HG03139 (cell line): ENCODE results near the gene ZNF664.

Experiments
- ATAC-seq: cut with Tn5 transposase; IDR thresholded peaks from one replicate; pipeline ENCODE4 v1.9.1; 2021; ENCODE audit not compliant: unreplicated experiment

Gene ZNF664

DNA sequence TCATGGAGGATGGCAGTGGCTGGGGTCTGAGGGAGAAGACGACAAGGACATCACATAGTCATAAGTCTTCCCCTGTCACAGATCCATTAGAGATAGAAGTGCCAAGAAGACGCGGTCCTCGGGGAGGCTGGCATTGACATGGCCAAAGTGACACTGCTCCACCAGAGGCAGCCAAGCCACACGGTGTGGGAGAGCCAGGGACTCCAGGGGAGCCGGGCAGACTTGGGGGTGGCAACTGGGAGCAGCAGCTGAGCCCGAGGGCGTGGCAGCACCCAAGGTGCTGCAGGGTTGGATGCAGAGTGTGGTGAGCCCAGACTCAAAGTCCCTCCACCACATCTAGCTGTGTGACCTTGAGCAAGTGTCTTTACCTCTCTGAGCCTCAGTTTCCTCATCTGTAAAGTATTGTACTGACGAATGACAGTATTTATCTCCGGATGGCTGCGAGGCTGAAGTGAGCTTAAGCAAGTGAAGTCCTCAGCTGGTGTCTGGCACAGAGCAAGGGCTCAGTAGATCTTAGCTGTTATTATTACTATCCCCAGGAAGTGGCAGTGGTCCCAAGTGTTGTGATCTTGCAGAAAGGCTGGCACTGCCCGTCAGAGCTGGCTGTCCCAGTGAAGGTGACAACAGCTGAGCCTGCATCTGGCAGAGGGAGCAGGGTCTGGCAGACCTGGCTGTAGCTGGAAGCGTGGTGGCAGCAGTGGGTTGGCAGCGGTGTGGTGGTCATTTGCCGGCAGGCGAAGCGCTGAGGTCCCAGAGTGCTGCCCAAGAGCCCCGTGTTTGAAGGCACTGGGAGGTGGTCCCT lies 54.9 kb downstream of the ZNF664 start:
- ATAC-seq, result no peak

DNA sequence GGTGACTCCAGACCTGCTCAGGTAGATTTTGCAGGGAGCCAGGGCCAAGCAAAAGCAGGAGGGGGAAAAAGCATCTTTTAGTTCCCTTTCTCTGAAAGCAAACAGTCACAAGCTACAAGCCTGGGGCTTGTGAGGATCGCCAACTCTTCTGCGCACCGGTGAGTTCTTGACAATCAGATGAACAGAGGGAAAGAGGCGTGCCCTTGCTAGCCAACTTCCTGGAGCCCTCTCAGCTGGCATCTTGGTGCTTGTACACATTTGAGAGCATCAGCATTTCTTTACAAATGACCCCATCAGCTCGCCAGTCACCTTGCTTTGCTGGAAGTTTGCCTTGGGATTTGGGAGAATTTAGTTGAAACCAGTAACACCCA lies 55.5 kb downstream of the ZNF664 start:
- no peak for ATAC-seq

DNA sequence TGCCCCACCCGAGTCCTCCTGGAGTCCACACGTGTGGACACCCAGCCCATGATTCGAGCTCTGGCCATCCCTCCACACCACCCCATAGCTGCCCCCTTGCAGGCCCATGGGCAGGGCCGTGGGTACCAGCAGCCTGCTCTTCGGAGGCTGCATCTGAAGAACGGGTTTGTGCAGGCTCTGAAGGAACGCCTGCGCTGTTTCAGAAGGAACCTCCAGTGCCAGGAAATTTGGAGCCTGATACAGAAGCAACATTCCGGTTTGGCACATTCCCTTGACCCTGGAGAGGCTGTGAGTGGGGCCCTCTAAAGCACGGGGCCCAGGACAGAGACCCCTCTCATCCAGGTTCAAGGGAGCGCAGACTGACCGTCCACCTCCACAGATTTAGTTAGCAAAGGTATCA lies 57.0 kb downstream of the ZNF664 start:
- no peak for ATAC-seq

DNA sequence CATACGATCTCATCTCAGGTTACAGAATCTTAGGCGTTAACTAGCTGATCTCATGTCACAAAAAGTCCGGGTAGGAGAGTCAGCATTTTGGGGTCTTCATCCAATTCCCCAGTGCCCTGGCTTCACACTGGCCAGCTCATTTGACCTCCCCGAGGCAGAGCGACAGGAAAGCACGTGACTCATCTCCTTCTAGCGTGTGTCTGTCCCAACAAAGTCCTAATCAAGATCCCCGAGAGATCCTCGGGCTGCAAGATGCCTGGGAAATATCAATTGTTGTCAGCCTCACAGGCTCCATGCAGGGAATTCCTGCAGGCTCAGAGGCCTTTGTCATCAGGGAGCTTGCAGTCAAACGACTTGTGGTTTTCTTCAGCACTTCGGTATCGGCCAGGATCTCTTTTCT lies 57.5 kb downstream of the ZNF664 start:
- ATAC-seq, result no peak

DNA sequence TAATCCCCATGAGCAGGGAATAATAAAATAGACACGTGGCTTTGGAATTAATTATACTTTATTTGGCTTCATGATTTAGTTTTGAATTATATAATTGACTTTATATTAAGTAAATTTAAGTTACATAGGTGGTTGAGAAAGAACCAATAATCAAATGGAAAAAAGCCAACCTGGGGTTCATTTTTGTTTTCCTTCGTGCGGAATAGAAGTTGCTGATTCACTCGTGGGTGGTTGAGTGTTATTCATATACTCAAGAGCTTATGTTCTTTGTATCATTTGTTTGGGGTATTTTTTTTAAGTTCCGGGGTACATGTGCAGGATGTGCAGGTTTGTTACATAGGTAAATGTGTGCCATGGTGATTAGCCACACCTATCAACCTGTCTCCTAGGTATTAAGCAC lies 58.0 kb downstream of the ZNF664 start:
- no peak for ATAC-seq

DNA sequence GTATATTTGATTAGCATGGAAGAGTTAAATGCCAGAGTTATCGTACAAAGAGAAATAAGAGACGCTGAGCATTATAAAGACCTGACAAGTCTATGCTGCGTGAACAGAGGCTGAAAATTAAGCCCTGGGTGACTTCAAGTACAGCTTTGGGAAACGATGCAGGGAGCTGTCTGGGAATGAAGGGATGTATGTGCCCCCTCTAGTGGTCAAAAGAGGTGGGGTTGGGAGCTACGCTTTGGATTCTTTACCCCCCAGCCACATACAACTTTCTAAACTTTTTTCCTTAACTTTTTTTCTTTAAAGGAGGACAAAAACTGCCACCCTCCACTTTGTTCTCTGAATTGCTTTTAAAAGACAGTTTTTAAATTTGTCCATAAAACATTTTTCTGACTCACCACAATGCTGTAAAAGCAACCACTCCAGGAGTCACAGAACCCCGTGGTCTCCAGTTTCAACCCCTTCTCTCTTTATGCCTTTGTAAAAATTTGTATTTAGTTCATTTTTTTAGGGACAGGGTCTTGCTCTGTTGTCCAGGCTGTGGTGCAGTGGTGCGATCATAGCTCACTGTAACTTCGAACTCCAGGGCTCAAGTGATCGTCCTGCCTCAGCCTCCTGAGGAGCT lies 59.4 kb downstream of the ZNF664 start:
- no peak for ATAC-seq

DNA sequence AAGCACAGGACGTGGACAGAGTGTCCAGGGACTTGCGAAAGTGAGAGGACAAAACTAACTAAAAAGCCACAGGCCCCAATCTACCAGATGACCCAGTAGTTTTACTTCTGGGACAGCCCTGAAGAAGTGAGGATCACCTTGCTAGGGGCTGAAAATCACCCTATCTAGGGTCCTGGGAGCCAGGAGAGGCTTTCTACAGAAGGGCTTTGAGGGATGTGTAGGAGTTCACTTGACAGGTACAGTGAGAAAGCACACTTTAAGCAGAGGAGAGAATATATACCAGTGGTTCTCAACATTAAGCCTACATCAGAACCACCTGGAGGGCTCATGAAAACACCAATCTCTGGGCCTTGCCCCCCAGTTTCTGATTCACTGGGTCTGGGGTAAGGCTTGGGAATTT lies 60.8 kb downstream of the ZNF664 start:
- ATAC-seq, result no peak

DNA sequence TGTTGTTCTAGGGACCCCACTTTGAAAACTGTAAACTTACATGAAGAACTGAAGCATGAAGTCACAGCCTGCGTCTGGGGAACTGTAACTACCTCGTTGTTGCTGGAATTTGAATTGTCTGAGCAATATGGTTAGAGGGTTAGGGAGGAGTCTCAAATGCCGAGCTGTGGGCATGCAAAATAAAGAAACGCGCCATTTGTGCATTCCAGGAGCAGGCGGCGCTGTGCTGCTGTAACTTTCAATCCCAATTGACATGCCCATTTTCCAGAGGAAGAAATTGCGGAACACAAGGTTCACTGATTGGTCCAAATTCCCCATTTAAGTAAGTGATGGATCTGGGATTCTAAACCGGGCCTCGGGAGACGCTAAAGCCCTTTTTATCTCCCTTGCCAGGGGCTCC lies 61.3 kb downstream of the ZNF664 start:
- no peak for ATAC-seq

DNA sequence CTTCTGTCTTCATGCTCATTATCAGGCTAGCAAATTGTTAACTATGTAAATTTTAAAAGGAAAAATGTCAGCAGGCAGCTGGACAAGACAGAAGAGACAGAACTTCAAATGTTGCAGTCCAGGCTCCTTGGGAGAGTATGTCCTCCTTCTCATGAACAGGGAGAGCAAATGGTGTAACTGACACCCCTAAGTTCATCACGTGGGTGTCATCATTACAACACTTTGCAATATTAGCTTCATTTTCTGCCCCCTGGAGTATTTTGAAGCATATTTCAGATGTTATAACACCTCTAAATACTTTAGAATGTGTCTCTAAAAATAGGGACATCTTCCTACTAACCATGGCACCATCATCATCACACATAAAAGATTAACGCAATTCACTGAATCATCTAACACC lies 62.1 kb downstream of the ZNF664 start:
- ATAC-seq, result no peak

DNA sequence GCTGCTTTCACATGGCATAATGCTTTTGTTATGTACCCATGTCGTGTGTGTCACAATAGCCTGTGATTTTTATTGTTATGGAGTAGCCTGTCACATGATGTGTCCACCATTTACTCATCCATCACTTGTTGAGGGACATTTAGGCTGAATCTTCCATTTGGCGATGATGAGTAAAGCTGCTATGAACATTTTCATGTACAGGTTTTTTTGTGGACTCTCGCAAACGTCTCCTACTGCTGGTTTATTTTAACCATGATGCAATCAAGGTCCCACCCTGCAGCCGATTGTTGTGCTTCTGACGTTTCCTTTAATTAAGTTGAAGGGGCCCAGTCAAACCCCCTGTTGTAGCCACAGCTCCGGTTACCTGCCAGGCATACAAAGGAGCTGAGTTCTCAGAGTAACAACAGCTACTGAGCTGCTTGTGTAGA lies 63.2 kb downstream of the ZNF664 start:
- no peak for ATAC-seq

DNA sequence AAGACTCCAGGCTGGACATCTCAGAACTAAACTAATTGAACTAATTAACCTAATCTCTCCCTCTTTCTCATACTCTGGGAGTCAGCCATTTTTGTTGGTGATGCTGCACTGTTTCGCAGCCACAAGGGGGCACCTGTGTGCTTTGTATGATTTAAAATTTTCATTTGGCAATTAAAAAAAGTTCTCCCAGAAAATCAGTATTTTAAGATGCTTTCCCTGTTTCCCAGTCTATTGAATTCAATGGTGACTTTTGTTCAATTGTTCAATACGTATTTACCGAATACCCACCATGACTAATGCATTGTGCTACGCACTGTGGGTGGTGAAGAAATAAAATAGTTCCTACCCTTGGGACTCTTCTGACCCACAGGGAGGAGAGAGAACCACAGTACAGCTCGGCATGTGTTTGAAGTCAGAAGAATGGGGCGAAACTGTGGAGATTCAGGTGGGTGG lies 63.7 kb downstream of the ZNF664 start:
- no peak for ATAC-seq

DNA sequence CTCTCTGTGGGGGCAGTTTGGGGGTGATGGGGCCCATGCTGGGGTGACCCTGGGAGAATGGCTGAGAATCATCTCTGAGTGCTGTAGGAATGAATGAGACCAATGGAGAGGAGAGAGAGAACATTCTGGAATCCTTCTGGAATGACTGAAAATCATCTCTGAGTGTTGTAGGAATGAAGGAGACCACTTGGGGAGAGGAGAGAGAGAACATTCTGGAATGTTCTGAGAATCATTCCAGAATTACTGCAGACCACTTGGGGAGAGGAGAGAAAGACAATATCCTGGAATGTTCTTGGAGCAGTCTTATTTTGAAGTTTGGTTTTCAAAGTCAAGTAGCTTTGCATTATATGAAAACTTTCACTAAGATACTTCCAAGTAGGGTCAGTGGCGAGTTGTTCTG lies 64.3 kb downstream of the ZNF664 start:
- no peak for ATAC-seq

DNA sequence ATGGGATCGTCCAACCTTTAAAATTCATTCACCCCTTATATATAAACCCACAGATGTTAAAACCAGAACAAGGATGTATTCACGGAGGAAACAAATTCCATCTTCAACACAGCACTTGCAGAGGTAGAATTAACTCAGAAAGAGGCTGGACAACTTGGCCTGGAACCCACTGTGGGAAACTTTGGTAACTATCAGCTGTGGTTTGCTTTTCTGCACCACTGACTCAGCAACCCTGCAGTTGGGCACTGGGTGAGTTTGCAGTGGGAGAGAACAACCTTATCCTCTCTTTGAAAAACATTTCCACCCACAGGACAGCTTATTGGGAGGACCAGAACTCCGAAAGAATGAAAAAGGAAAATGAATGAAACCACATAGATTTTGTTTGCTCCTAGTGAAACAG lies 66.3 kb downstream of the ZNF664 start:
- no peak for ATAC-seq

DNA sequence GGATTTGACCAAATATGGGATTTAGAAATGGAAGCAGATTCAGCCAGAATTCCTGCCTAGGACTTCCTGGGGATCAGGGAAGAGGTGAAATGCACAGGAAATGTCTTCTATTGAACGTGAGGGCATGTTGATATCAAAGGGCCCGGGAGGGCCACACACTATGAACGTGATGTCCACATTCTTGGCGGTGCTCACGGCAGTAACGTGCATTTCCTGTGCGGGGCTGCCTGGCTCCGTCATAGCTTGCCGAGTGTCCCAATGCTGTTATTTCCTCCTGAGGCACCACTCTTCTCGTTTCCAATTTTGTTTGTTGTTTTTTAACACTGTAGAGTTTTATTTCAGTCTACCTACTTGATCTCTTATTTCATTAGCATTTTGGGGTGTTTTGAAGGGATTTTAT lies 67.3 kb downstream of the ZNF664 start:
- ATAC-seq, result no peak

DNA sequence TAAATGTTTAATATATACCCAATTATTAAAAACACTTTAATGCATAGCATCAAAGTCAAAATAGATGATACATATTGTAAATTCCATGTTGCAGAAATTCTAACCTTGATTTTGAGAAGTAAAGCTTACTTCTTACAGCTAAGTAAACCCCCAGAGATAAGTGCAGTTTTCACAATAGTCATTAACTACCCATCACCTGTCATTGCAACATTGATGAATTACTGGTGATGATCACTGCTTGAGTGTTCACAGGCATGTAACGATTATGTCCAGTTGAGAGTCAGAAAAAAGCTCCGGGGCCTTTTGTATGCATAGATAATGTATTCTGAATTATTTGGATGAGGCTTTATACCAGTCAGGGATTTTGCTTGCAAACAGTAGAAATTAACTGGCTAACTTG lies 67.7 kb downstream of the ZNF664 start:
- no peak for ATAC-seq

DNA sequence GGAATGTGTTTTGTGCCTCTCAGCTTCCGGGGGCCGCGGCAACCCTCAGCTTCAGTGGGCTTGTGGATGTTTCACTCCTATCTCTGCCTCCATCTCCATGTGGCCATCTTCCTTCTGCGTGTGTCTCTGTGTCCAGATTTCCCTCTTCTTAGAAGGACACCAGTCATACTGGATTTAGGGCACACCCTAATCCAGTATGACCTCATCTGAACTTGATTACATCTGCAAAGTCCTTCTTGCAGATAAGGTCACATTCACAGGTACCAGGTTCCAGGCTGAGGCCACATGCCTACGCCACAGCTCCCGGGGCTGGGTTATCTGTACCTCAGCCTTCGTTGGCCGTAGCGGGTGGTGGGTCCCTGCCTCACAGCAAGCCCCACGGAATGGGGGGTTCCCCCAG lies 68.9 kb downstream of the ZNF664 start:
- no peak for ATAC-seq

DNA sequence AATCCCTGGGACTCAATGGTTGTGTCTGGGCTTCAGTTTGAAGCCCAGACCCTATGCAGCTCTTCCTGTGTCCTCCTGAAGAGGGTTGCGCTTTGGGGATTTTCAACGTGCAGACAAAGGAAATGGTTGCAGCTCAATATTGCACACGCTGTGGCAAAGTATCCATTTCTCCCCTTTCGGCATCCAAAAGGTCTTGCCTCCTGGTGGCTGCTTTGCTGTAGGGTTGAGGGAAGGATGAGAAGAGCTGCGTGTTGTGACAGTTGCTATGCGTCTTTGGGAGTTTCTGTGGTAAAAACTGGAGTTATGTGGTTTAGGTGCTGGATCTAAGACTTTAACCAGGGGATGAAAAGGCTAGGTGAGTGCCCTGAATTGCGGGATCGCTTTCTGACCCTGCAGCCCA lies 71.0 kb downstream of the ZNF664 start:
- no peak for ATAC-seq

DNA sequence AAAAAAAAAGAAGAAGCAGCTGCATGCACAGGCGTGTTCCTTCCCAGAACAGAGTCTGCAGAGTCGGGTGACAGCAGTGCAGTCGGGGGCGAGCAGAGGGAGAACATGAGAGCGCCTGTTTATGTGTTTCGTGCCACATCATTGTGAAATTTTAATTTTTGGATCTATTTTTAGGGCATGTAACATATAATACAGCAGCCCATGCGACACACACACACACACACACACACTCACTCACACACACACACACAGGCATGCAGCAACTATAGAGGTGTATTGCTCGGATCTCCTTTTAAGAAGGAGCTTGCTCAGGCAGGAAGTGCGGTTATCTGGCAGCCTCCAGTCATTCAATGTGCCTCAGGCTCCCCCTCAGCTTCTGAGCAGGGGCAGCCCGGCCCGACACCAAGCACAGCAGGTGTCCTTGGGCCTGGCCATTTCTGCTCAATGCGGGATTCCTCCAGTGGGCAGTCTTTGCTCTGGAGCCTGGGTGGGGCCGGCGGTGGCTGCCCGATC lies 71.8 kb downstream of the ZNF664 start:
- no peak for ATAC-seq

DNA sequence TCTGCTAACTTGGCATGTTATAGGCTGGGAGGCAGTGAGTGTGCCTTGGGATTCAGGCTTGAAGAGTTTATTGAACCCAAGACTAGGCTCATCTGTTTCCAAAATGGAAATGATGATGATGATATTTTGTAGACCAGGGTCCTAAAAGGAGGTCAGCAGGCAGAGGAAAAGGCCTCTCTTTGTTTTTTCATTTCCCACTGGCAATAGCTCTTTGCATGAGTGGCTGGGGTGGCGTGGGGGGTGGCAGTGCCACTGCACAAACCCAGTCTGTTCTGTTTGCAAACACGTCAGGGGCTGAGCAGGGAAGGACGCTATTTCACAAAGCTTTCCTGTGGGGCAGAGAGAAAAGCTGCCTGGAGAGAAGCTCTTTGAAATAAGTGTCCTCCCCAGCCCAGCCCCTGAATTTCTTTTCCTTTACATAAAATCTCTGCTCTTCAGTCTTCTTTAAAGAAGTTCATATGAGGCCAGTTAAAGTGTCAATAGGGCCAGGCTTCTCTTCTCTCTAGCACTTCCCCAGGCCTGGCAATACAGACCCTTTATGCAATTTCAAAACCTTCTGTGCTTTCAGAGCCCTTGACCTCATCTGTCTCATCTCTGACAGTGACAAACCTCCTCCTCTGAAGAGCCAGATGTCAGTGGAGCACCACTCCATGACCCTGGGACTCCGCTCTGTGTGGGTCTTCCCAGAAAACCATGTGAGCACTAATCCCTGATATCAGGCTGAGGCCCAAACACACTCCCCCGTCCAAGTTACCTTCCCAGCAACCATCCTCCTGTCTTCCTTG lies 72.8 kb downstream of the ZNF664 start:
- no peak for ATAC-seq

DNA sequence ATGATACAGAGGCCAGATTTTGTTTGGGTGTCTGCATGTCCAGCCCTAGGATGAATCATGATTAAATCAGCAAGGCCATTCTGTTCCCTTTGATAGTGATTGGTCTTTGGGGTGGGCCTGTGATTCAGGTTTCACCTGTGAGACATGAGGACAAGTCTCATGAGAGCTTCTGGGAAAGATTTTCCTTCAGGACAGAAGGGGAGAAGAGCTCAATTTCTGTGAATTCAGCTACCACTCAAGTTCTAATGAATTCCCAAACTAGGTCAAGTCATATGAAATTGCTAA lies 73.4 kb downstream of the ZNF664 start:
- no peak for ATAC-seq

DNA sequence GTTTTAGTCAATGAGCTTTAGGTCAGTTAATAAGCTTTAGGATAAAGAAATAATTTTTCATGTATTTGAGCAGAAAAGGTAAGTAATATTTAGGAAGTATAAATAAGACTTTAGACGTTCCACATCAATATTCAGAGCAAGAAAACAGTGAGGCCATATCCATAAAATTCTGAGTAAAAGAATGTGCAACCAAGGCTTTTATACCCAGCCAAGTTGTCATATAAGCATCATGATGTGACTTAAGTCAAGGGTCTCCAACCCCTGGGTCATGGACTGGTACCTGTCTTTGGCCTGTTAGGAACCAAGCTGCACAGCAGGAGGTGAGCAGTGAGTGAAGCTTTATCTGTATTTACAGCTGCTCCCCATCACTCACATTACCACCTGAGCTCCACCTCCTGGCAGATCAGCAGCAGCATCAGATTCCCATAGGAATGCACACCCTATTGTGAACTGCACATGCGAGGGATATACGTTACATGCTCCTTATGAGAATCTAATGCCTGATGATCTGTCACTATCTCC lies 74.1 kb downstream of the ZNF664 start:
- no peak for ATAC-seq
